Activated naive CD4-positive, alpha-beta T cell (primary cell): Measurements from ENCODE around the gene DNAJB14.
A peak's percentile ranks its signal among the peaks of the same experiment; 100 is the strongest.

Experiments
- DNase-seq, 4 experiments: peaks; one replicate each; lab custom pipeline; 2025; lab: John Stamatoyannopoulos, UW

The DNAJB14 gene

GRCh38 chr4:99945718-99946355, 581 bp downstream of the DNAJB14 start:
- DNase-seq: peak in 2 of 4 experiments; percentile 18 to 31

- DNase-seq: no peak
These were observed 2.4 kb downstream of the DNAJB14 start for GRCh38 chr4:99943904-99944437.

GRCh38 chr4:99938243-99938753, 8.1 kb downstream of the DNAJB14 start:
- DNase-seq: no peak

- DNase-seq: no peak
These were observed 11.5 kb downstream of the DNAJB14 start for GRCh38 chr4:99934891-99935290.

- DNase-seq: no peak
These were observed 18.9 kb downstream of the DNAJB14 start for GRCh38 chr4:99927566-99927965.

- no peak for DNase-seq
These were observed 25.2 kb downstream of the DNAJB14 start for GRCh38 chr4:99921174-99921573.

- no peak for DNase-seq
These were observed 27.8 kb downstream of the DNAJB14 start for GRCh38 chr4:99918656-99919055.

- no peak for DNase-seq
These were observed 28.8 kb downstream of the DNAJB14 start for GRCh38 chr4:99917575-99917974.

GRCh38 chr4:99915449-99915848, 31.0 kb downstream of the DNAJB14 start:
- DNase-seq: no peak

- no peak for DNase-seq
These were observed 51.4 kb downstream of the DNAJB14 start for GRCh38 chr4:99894998-99895397.

- DNase-seq: peak; percentile 69 to 84 (median 79)
These were observed 52.0 kb downstream of the DNAJB14 start, which contains the start of gene LAMTOR3 for GRCh38 chr4:99894161-99894997. LAMTOR3 (minus strand) TSS chr4:99894427; CDS start chr4:99893963, 464 bp downstream.

GRCh38 chr4:99893839-99894160, 52.6 kb downstream of the DNAJB14 start:
- no peak for DNase-seq

- no peak for DNase-seq
These were observed 53.4 kb downstream of the DNAJB14 start for GRCh38 chr4:99893029-99893428.

GRCh38 chr4:99891351-99891750, 55.1 kb downstream of the DNAJB14 start:
- no peak for DNase-seq

- no peak for DNase-seq
These were observed 58.6 kb downstream of the DNAJB14 start for GRCh38 chr4:99887837-99888236.

GRCh38 chr4:99886146-99886545, 60.3 kb downstream of the DNAJB14 start:
- DNase-seq: no peak

- DNase-seq: no peak
These were observed 60.7 kb downstream of the DNAJB14 start for GRCh38 chr4:99885687-99886086.

- no peak for DNase-seq
These were observed 61.3 kb downstream of the DNAJB14 start for GRCh38 chr4:99885063-99885664.

GRCh38 chr4:99879458-99879857, 67.0 kb downstream of the DNAJB14 start:
- no peak for DNase-seq

GRCh38 chr4:99878604-99879003, 67.8 kb downstream of the DNAJB14 start:
- DNase-seq: no peak

- no peak for DNase-seq
These were observed 69.5 kb downstream of the DNAJB14 start for GRCh38 chr4:99876946-99877345.

GRCh38 chr4:99875071-99875470, 71.3 kb downstream of the DNAJB14 start:
- DNase-seq: no peak

- DNase-seq: no peak
These were observed 73.8 kb downstream of the DNAJB14 start for GRCh38 chr4:99872570-99872969.
